Tibial nerve (tissue), 4 donors: Measurements from ENCODE around the gene DCPS. TPM values are rescaled to one million over a fixed set of nuclear protein-coding genes. Genes with fewer than 3 reads are reported as not detected.

Source experiments
- DNase-seq, 2 donors: peaks; one replicate each; pipeline ENCODE4 v3.0.0-alpha.2; 2019; ENCODE audit warnings: low spot score in 2 of 2
- H3K27ac ChIP-seq, 4 donors: fragments of 200-600 bp; sonication (generic) in 3 of 4; one replicate each; pipeline ENCODE4 v1.5.1; 2017 to 2019; ENCODE audit warnings: mild to moderate bottlenecking in 1 of 4
- H3K27me3 ChIP-seq, 2 donors: fragments of 200-600 bp; sonication (generic) in 1 of 2; one replicate each; pipeline versions ENCODE4 v1.5.1 to v1.6.0; 2017 to 2019
- H3K36me3 ChIP-seq, 3 donors: fragments of 200-600 bp; sonication (generic); one replicate each; pipeline ENCODE4 v1.5.1; 2018 to 2019
- H3K4me1 ChIP-seq, 4 donors: fragments of 200-600 bp; sonication (generic) in 3 of 4; one replicate each; pipeline ENCODE4 v1.5.1; 2017 to 2019
- H3K4me3 ChIP-seq, 4 donors: fragments of 200-600 bp; sonication (generic) in 3 of 4; one replicate each; pipeline ENCODE4 v1.5.1; 2017 to 2019; ENCODE audit warnings: mild to moderate bottlenecking in 1 of 4, moderate library complexity in 1 of 4
- H3K9me3 ChIP-seq, 4 donors: fragments of 200-600 bp; sonication (generic) in 3 of 4; one replicate each; pipeline ENCODE4 v1.5.1; 2017 to 2019
- EP300 ChIP-seq, 2 donors: sonication (generic); formaldehyde crosslinking; IDR thresholded peaks; one replicate each; pipeline ENCODE4 v1.6.1; 2017; ENCODE audit warnings: antibody characterized with exemption in 2 of 2, mild to moderate bottlenecking in 1 of 2
- POLR2A ChIP-seq, 2 donors: fragments of 450-650 bp; IDR thresholded peaks; one replicate each; pipeline ENCODE4 v1.6.1; 2017; ENCODE audit warnings: antibody characterized with exemption in 2 of 2, mild to moderate bottlenecking in 2 of 2, moderate library complexity in 2 of 2
- WGBS, 2 donors: methylation state at CpG; one replicate each; pipeline ENCODE4 v1.1.5; 2018; 5-methylcytosine and 5-hydroxymethylcytosine counted together
- total RNA-seq, 4 donors: library from RNA; depleted of rRNA; stranded (reverse); fragments of >200 nt; gene quantifications; one replicate each; pipeline ENCODE4 v1.1.0, GENCODE V29; 2016
- TF ChIP-seq, protein P1 (sequence below), 5 experiments: fragments of 200-600 bp in 3 of 5; fragments of 450-650 bp in 2 of 5; sonication (generic) in 3 of 5; IDR thresholded peaks; one replicate each; pipeline ENCODE4 v1.5.1; 2016 to 2019; ENCODE audit warnings: antibody characterized with exemption in 5 of 5, mild to moderate bottlenecking in 3 of 5, moderate library complexity in 2 of 5

Gene DCPS
- total RNA-seq, 4 donors from 2014 or later = 7.1 to 16.4 (median 11.9) TPM

- no peak for DNase-seq
- H3K27me3 ChIP-seq = no peaks in the 10 kb centered on the region
- no peak overlapping the region for H3K4me3 ChIP-seq
- no peak overlapping the region for H3K27ac ChIP-seq
- peaks cover 0 to 36% (median 0%) of the 10 kb centered on the region in 3 donors for H3K36me3 ChIP-seq
- H3K9me3 ChIP-seq = no peaks in the 10 kb centered on the region
- peaks cover 0 to 36% (median 5%) of the 10 kb centered on the region in 4 donors for H3K4me1 ChIP-seq
- WGBS, 2 donors = 62 to 70% methylated on average over 5 of the region's 5 CpGs
- TF ChIP-seq EP300 (IDR thresholded peaks at IDR 0.05) = no peak
- TF ChIP-seq, protein P1, sequence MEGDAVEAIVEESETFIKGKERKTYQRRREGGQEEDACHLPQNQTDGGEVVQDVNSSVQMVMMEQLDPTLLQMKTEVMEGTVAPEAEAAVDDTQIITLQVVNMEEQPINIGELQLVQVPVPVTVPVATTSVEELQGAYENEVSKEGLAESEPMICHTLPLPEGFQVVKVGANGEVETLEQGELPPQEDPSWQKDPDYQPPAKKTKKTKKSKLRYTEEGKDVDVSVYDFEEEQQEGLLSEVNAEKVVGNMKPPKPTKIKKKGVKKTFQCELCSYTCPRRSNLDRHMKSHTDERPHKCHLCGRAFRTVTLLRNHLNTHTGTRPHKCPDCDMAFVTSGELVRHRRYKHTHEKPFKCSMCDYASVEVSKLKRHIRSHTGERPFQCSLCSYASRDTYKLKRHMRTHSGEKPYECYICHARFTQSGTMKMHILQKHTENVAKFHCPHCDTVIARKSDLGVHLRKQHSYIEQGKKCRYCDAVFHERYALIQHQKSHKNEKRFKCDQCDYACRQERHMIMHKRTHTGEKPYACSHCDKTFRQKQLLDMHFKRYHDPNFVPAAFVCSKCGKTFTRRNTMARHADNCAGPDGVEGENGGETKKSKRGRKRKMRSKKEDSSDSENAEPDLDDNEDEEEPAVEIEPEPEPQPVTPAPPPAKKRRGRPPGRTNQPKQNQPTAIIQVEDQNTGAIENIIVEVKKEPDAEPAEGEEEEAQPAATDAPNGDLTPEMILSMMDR (IDR thresholded peaks at IDR 0.05) = no peak
- TF ChIP-seq POLR2A (IDR thresholded peaks at IDR 0.05) = no peak
These were observed 23.3 kb upstream of the DCPS start for GRCh38 chr11:126280595-126280994.

- Histone ChIP-seq H3K9me3 (no peaks in the 10 kb centered on the region), H3K27ac (no peak overlapping the region), H3K27me3 (no peaks in the 10 kb centered on the region), H3K4me1 (peaks cover 0 to 36% (median 5%) of the 10 kb centered on the region in 4 donors), H3K36me3 (peaks cover 0 to 29% (median 0%) of the 10 kb centered on the region in 3 donors), H3K4me3 (no peak overlapping the region)
- WGBS, 2 donors = 86 to 88% methylated on average over 6 of the region's 6 CpGs
- TF ChIP-seq POLR2A (IDR thresholded peaks at IDR 0.05) (no peak), EP300 (IDR thresholded peaks at IDR 0.05) (no peak)
- TF ChIP-seq, protein P1 (IDR thresholded peaks at IDR 0.05) = no peak
- DNase-seq = no peak
These were observed 22.6 kb upstream of the DCPS start for GRCh38 chr11:126281245-126281644.

GRCh38 chr11:126281666-126282175, 22.1 kb upstream of the DCPS start:
- WGBS, 2 donors = 91 to 92% methylated on average over 10 of the region's 10 CpGs
- Histone ChIP-seq H3K36me3 (peaks cover 0 to 27% (median 0%) of the 10 kb centered on the region in 3 donors), H3K4me3 (no peak overlapping the region), H3K27ac (peak overlapping the region; percentile 92 to 94 (median 93)), H3K4me1 (peaks cover 0 to 36% (median 5%) of the 10 kb centered on the region in 4 donors), H3K9me3 (no peaks in the 10 kb centered on the region), H3K27me3 (no peaks in the 10 kb centered on the region)
- TF ChIP-seq POLR2A (IDR thresholded peaks at IDR 0.05) = no peak
- TF ChIP-seq, protein P1 (IDR thresholded peaks at IDR 0.05) = no peak
- TF ChIP-seq EP300 (IDR thresholded peaks at IDR 0.05) = no peak
- DNase-seq = no peak

DNA sequence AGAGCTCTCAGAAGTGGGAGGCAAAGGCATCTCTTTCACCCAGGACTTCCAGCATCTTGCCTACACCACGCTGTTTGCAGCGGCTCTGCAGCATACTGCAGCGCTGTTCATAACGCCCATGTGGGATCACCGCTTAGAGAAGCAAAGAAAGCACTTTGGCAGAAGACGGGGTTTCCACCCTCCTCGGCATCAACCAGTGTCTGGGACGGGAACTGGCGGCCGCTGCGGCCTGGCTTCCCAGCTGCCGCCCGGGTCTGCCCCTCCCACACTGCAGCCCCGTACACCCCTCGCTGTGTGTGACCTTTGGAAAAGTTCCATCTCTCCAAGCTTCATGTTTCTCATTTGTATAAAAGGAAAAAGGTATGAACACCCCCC, 21.5 kb upstream of the DCPS start:
- H3K27ac ChIP-seq = peak overlapping the region; percentile 92 to 94 (median 93)
- H3K4me3 ChIP-seq = peak overlapping the region; percentile 70 to 90 (median 76)
- peak in 1 of 2 donors; percentile 27 for DNase-seq
- WGBS, 2 donors = 1 to 2% methylated on average over 15 of the region's 15 CpGs
- H3K4me1 ChIP-seq = peaks cover 0 to 36% (median 5%) of the 10 kb centered on the region in 4 donors
- H3K27me3 ChIP-seq = no peaks in the 10 kb centered on the region
- no peaks in the 10 kb centered on the region for H3K9me3 ChIP-seq
- H3K36me3 ChIP-seq = peaks cover 0 to 25% (median 0%) of the 10 kb centered on the region in 3 donors
- TF ChIP-seq, protein P1 (IDR thresholded peaks at IDR 0.05) = no peak
- no peak for TF ChIP-seq EP300 (IDR thresholded peaks at IDR 0.05)
- no peak for TF ChIP-seq POLR2A (IDR thresholded peaks at IDR 0.05)

GRCh38 chr11:126282736-126283591, 20.9 kb upstream of the DCPS start, which contains the start of gene TIRAP:
TIRAP (plus strand) TSS chr11:126283093; CDS start chr11:126290895, 7,802 bp downstream.
- Histone ChIP-seq H3K4me1 (peaks cover 0 to 36% (median 5%) of the 10 kb centered on the region in 4 donors), H3K27ac (peak within 1 kb of the TSS; percentile 92 to 94 (median 93)), H3K4me3 (peak within 1 kb of the TSS; percentile 70 to 90 (median 79)), H3K36me3 (peaks cover 0 to 25% (median 0%) of the 10 kb centered on the region in 3 donors), H3K27me3 (no peaks in the 10 kb centered on the region), H3K9me3 (no peaks in the 10 kb centered on the region)
- peak; percentile 41 to 45 for DNase-seq
- TF ChIP-seq POLR2A (IDR thresholded peaks at IDR 0.05) (peak in 1 of 2 donors; percentile 58), EP300 (IDR thresholded peaks at IDR 0.05) (no peak)
- TF ChIP-seq, protein P1 (IDR thresholded peaks at IDR 0.05) = peak in 3 of 5 experiments; percentile 5 to 61 (median 49)
- 0% methylated on average over 42 to 48 of the region's 82 CpGs for WGBS, 2 donors
